GM12865 (cell line): ENCODE results near the gene NUP43.
"Not testable (repeated sequence)": the region's sequence is repeated elsewhere in the genome, so short reads cannot be mapped to it uniquely, and the experiment has no call there.

ENCODE experiments used
- DNase-seq: peaks from one replicate; pipeline ENCODE4 v3.0.0; 2010; ENCODE audit warnings: low read depth
- H3K4me3 ChIP-seq: 2 replicates; pipeline ENCODE4 v1.5.1; 2011; ENCODE audit warnings: mild to moderate bottlenecking, low read depth, low read length, control low read depth
- TF ChIP-seq, protein P1 (sequence below): IDR thresholded peaks from 2 replicates; pipeline ENCODE4 v1.5.1; 2011; ENCODE audit warnings: low read length, control low read depth, low read depth, inconsistent platforms; ENCODE audit not compliant: insufficient read depth; ENCODE audit errors: missing control alignments

NUP43 gene

DNA sequence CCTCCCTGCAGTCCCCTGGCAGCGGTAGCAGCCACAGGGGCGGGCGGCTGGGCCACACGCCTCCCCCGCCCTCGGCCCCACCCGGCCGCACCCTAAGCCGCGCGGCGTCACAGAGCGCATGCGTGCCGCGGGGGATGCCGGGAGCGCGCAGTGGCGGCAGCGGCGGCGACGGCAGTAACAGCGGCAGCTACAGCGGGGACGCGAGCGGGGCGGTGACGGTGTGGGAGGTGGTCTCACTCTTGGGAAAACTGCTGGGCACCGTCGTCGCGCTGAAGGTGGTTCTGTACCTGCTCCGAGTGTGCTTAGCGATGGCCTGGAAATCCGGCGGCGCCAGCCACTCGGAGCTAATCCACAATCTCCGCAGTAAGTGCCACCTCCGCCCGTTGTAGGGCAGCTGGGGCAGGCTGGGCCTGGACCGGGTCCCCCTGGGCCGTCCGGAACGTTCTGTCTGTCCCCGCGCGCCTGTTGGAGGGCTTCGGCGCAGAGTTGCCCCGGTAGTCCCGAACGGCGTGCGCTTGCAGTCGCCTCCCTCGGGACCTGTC is 3.3 kb upstream of the NUP43 start, which contains the start of gene PCMT1:
Gene PCMT1, plus strand, starts transcription at position 148 of the 542 bp plus-strand sequence. Its CDS starts 161 bp downstream, at position 309.
- H3K4me3 ChIP-seq = peak within 1 kb of the TSS; percentile 95
- peak; percentile 97 for DNase-seq
- TF ChIP-seq, protein P1, sequence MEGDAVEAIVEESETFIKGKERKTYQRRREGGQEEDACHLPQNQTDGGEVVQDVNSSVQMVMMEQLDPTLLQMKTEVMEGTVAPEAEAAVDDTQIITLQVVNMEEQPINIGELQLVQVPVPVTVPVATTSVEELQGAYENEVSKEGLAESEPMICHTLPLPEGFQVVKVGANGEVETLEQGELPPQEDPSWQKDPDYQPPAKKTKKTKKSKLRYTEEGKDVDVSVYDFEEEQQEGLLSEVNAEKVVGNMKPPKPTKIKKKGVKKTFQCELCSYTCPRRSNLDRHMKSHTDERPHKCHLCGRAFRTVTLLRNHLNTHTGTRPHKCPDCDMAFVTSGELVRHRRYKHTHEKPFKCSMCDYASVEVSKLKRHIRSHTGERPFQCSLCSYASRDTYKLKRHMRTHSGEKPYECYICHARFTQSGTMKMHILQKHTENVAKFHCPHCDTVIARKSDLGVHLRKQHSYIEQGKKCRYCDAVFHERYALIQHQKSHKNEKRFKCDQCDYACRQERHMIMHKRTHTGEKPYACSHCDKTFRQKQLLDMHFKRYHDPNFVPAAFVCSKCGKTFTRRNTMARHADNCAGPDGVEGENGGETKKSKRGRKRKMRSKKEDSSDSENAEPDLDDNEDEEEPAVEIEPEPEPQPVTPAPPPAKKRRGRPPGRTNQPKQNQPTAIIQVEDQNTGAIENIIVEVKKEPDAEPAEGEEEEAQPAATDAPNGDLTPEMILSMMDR = no peak

DNA sequence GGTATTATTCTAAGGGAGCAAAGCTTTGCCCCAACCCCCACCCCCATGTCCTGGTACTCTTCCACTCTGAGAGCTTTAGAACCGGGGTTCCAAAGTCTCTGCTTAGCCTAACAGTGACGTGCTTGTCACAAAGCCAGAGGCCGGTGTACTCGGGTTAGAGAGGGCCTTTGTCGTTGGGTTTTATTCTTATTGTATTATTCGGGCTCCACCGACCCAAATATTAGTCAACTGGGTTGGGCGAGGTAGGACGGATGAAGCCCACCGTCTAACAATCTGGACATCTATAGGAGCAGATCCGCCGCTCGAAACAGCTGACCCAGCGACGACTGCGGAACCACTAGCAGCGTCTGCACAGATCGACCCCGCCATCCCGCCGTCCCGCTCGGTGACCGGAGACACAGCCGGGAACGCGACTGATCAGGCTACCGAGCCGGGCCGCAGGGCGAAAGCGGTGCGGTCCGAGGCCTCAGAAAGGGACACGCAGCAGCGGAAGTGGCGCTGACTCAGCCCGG is 2.8 kb upstream of the NUP43 start:
- peak overlapping the region; percentile 95 for H3K4me3 ChIP-seq

DNA sequence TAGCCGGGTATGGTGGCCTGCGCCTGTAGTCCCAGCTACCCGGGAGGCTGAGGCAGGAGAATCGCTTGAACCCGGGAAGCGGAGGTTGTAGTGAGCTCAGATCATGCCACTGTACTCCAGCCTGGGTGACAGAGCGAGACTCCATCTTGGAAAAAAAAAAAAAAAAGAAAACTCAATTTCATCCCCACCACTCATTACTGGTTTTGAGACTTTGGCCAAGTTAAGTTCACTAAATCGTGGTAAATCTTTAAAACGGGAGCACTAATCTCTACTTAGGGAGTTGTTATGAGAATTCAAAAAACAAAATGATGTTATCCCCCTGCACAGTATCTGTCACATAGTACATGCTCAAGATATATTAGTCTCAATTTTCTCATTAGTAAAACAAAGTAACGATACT is 1.1 kb downstream of the NUP43 start:
- peak overlapping the region; percentile 97 for H3K4me3 ChIP-seq
- DNase-seq = not testable (repeated sequence)

More for the DNA sequence above, 2.8 kb upstream of the NUP43 start:
- not testable (repeated sequence) for DNase-seq

DNA sequence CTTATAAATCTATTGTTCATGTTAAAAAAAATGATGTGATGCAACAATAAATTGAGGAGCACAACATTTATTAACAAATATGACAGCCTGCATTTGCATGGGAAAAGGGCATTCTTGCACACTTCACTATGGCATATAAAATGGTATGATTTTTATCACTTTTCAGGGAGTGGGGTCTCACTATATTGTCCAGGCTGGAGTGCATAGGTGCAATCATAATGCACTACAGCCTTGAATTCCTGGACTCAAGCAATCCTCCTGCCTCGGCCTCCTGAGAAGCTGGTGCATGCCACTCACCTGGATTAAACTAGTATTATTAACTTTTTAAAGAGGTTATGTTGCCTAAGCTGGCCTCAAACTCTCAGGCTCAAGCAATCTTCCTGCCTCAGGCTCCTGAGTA is 11.4 kb downstream of the NUP43 start:
- no peak for DNase-seq

DNA sequence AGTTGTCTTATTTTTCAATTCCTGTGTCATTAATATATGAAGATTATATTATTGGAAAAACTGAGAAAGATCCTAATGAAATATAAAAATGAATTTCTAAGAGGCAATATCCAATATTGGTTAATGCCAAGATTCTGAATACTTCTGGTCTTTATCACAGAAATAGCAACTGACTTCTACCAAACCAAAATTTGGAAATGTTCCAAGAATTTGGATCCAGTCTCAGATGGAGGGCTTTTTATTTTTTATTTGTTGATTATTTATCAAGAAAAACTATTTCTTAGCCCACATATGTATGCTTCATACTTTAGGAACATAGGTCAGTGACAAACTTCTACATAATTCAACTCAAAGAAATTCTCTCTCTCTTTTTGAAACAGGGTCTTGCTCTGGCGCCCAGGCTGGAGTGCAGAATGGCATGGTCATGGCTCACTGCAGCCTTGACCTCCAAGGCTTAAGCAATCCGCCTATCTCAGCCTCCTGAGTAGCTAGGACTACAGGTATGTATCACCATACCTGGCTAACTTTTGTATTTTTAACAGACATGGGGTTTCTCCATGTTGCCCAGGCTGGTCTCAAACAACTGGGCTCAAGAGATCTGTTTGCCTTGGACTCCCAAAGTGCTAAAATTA is 13.1 kb downstream of the NUP43 start:
- H3K4me3 ChIP-seq = no peak overlapping the region
- no peak for DNase-seq
- TF ChIP-seq, protein P1 = no peak

More for the DNA sequence above, 11.4 kb downstream of the NUP43 start:
- H3K4me3 ChIP-seq = no peak overlapping the region
- TF ChIP-seq, protein P1 = no peak

DNA sequence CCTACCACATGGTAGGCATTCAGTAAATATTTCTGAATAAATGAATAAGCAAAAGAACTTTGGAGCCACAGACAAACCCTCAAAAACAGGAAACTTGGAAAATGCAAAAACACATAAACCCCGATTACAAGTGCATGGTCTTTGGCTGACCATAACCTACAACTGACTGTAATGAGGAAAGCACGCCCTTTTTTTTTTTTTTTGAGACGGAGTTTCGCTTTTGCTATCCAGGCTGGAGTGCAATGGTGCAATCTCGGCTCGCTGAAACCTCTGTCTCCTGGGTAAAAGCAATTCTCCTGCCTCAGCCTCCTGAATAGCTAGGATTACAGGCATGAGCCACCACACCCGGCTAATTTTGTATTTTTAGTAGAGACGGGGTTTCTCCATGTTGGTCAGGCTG is 16.5 kb downstream of the NUP43 start:
- no peak overlapping the region for H3K4me3 ChIP-seq
- DNase-seq = no peak
- TF ChIP-seq, protein P1 = no peak

DNA sequence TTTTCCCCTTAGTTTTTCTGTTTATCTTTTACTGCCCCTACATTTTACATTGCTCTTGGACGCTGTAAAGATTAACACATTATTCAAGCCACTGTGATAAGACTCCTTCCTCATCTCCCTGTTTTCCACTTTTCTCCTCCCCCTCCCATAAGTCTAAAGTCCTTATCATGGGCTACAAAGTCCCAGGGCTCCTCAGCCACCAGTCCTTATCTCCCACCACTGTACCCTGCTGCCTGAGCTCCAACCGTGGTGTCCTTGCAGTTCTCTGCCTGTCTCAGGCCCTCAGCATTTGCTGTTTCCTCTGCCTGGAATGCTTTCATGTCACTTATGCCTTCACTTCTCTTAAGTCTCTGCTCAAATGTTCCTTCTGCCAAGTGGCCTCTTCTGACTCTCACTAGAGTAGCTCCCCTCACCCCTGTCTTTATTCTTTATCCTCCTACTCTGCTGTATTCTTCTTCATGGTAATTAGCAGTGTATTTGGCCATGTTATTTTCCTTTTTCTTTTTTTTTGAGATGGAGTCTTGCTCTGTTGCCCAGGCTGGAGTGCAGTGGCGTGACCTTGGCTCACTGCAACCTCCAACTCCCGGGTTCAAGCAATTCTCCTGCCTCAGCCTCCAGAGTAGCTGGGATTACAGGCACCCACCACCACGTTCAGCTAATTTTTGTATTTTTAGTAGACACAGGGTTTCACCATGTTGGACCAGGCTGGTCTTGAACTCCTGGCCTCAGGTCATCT is 17.7 kb downstream of the NUP43 start:
- DNase-seq = no peak
- H3K4me3 ChIP-seq = no peak overlapping the region
- TF ChIP-seq, protein P1 = no peak
